HK-2 (cell line): ENCODE results near the gene TINCR.
A peak's percentile ranks its signal among the peaks of the same experiment; 100 is the strongest.

Experiments used
- DNase-seq: peaks from one replicate; pipeline ENCODE4 v3.0.0-alpha.2; 2018; ENCODE audit not compliant: unreplicated experiment

The TINCR gene

GRCh38 chr19:5588906-5589676 is 21.3 kb upstream of the TINCR start:
- DNase-seq = no peak

GRCh38 chr19:5588441-5588840 is 20.7 kb upstream of the TINCR start:
- DNase-seq = no peak

GRCh38 chr19:5587661-5588060 is 19.9 kb upstream of the TINCR start:
- DNase-seq = no peak

GRCh38 chr19:5587071-5587455 is 19.3 kb upstream of the TINCR start:
- DNase-seq = no peak

- no peak for DNase-seq
These were observed 18.7 kb upstream of the TINCR start for GRCh38 chr19:5586300-5587070.

GRCh38 chr19:5585461-5586299 is 17.9 kb upstream of the TINCR start:
- no peak for DNase-seq

- no peak for DNase-seq
These were observed 12.4 kb upstream of the TINCR start for GRCh38 chr19:5580161-5580571.

- no peak for DNase-seq
These were observed 11.9 kb upstream of the TINCR start for GRCh38 chr19:5579697-5580096.

GRCh38 chr19:5579286-5579685 is 11.5 kb upstream of the TINCR start:
- no peak for DNase-seq

- peak; percentile 69 for DNase-seq
These were observed 10.5 kb upstream of the TINCR start for GRCh38 chr19:5578097-5578846.

- no peak for DNase-seq
These were observed 7.8 kb upstream of the TINCR start for GRCh38 chr19:5575590-5575989.

- DNase-seq = no peak
These were observed 5.0 kb upstream of the TINCR start for GRCh38 chr19:5572556-5573286.

- no peak for DNase-seq
These were observed 4.0 kb upstream of the TINCR start for GRCh38 chr19:5571777-5572176.

- DNase-seq = no peak
These were observed 236 bp upstream of the TINCR start for GRCh38 chr19:5567970-5568407.

- no peak for DNase-seq
These were observed 2.8 kb downstream of the TINCR start for GRCh38 chr19:5564930-5565329.

- DNase-seq = peak; percentile 31
These were observed 3.7 kb downstream of the TINCR start for GRCh38 chr19:5563935-5564612.

- DNase-seq = no peak
These were observed 4.7 kb downstream of the TINCR start for GRCh38 chr19:5563008-5563431.

GRCh38 chr19:5562280-5562679 is 5.5 kb downstream of the TINCR start:
- DNase-seq = no peak

GRCh38 chr19:5561559-5561958 is 6.2 kb downstream of the TINCR start:
- no peak for DNase-seq

- DNase-seq = no peak
These were observed 7.6 kb downstream of the TINCR start for GRCh38 chr19:5560156-5560555.
